Brain microvascular endothelial cell (primary cell): ENCODE results near the gene ZPR1.
"Not testable (repeated sequence)": the region's sequence is repeated elsewhere in the genome, so short reads cannot be mapped to it uniquely, and the experiment has no call there.

ENCODE experiments used
- DNase-seq: peaks from one replicate; pipeline ENCODE4 v3.0.0-alpha.2; 2020
- H3K27ac ChIP-seq: fragments of 250-450 bp; sonication (Bioruptor Pico); 2 replicates; pipeline ENCODE4 v1.5.1; 2020; ENCODE audit warnings: mild to moderate bottlenecking, moderate library complexity
- H3K27me3 ChIP-seq: fragments of 250-450 bp; sonication (Bioruptor Pico); replicated peaks from 2 replicates; pipeline ENCODE4 v1.5.1; 2020; ENCODE audit warnings: mild to moderate bottlenecking
- H3K36me3 ChIP-seq: fragments of 250-450 bp; sonication (Bioruptor Pico); replicated peaks from 2 replicates; pipeline ENCODE4 v1.5.1; 2020; ENCODE audit warnings: mild to moderate bottlenecking
- H3K4me3 ChIP-seq: 2 replicates; pipeline ENCODE4 v1.5.1; 2011; ENCODE audit warnings: low read depth, mild to moderate bottlenecking, control low read depth, low read length, moderate library complexity
- CTCF ChIP-seq: IDR thresholded peaks from 2 replicates; pipeline ENCODE4 v1.5.1; 2011; ENCODE audit warnings: low read depth, mild to moderate bottlenecking, moderate library complexity, low read length, control low read depth, inconsistent platforms; ENCODE audit errors: missing control alignments
- in situ Hi-C: cut with HindIII; loops from 2 replicates; pipeline ENCODE4 v1.10.0; 2017; ENCODE audit warnings: low sequenced_read_pairs, low pct_ligation_motif_present

Gene ZPR1

GRCh38 chr11:116808262-116809175, 20.7 kb upstream of the ZPR1 start:
- Histone ChIP-seq H3K27ac (peak overlapping the region; percentile 69), H3K4me3 (no peak overlapping the region), H3K36me3 (no peaks in the 10 kb centered on the region), H3K27me3 (no peaks in the 10 kb centered on the region)
- DNase-seq: peak; percentile 56
- TF ChIP-seq CTCF: no peak
- in situ Hi-C loops: no loop called here

- no peak overlapping the region for H3K4me3 ChIP-seq
- H3K27ac ChIP-seq: no peak overlapping the region
- in situ Hi-C loops: no loop called here
- no peak for DNase-seq
- H3K27me3 ChIP-seq: no peaks in the 10 kb centered on the region
- TF ChIP-seq CTCF: no peak
- H3K36me3 ChIP-seq: no peaks in the 10 kb centered on the region
These were observed 19.9 kb upstream of the ZPR1 start for GRCh38 chr11:116807601-116808261.

GRCh38 chr11:116804001-116804400, 16.2 kb upstream of the ZPR1 start:
- Histone ChIP-seq H3K27me3 (no peaks in the 10 kb centered on the region), H3K36me3 (no peaks in the 10 kb centered on the region), H3K4me3 (no peak overlapping the region), H3K27ac (no peak overlapping the region)
- DNase-seq: no peak
- in situ Hi-C loops: no loop called here
- TF ChIP-seq CTCF: no peak

- DNase-seq, in situ Hi-C loops, H3K4me3 ChIP-seq, H3K27me3 ChIP-seq, H3K36me3 ChIP-seq, H3K27ac ChIP-seq: not testable (repeated sequence)
These were observed 13.8 kb upstream of the ZPR1 start for GRCh38 chr11:116801662-116802061.

- in situ Hi-C loops: no loop called here
- no peaks in the 10 kb centered on the region for H3K27me3 ChIP-seq
- H3K36me3 ChIP-seq: no peaks in the 10 kb centered on the region
- no peak for TF ChIP-seq CTCF
- no peak overlapping the region for H3K27ac ChIP-seq
- no peak overlapping the region for H3K4me3 ChIP-seq
- no peak for DNase-seq
These were observed 12.8 kb upstream of the ZPR1 start for GRCh38 chr11:116800610-116801009.

- H3K27ac ChIP-seq: no peak overlapping the region
- no peak overlapping the region for H3K4me3 ChIP-seq
- no peak for TF ChIP-seq CTCF
- no peak for DNase-seq
- no peaks in the 10 kb centered on the region for H3K36me3 ChIP-seq
- in situ Hi-C loops: no loop called here
- H3K27me3 ChIP-seq: no peaks in the 10 kb centered on the region
These were observed 10.5 kb upstream of the ZPR1 start for GRCh38 chr11:116798368-116798767.
